Epithelial cell of esophagus (primary cell): ENCODE measurements around the gene ITGB2.

Experiments used
- DNase-seq: peaks from one replicate; pipeline ENCODE4 v3.0.0; 2010; ENCODE audit warnings: low read depth
- H3K4me3 ChIP-seq: 2 replicates; pipeline ENCODE4 v1.5.1; 2011; ENCODE audit warnings: mild to moderate bottlenecking, low read length, control low read depth
- CTCF ChIP-seq: IDR thresholded peaks from 2 replicates; pipeline ENCODE4 v1.5.1; 2011; ENCODE audit warnings: low read depth, mild to moderate bottlenecking, low read length, control low read depth, inconsistent platforms; ENCODE audit not compliant: insufficient read depth; ENCODE audit errors: missing control alignments

ITGB2 gene

GRCh38 chr21:44953628-44954021, 32.9 kb upstream of the ITGB2 start:
- no peak for TF ChIP-seq CTCF
- no peak overlapping the region for H3K4me3 ChIP-seq
- DNase-seq: no peak

GRCh38 chr21:44952929-44953627, 32.4 kb upstream of the ITGB2 start:
- no peak for TF ChIP-seq CTCF
- DNase-seq: no peak
- H3K4me3 ChIP-seq: no peak overlapping the region

- TF ChIP-seq CTCF: no peak
- DNase-seq: no peak
- H3K4me3 ChIP-seq: no peak overlapping the region
These were observed 31.6 kb upstream of the ITGB2 start for GRCh38 chr21:44952116-44952928.

- H3K4me3 ChIP-seq: no peak overlapping the region
- TF ChIP-seq CTCF: no peak
- DNase-seq: no peak
These were observed 30.7 kb upstream of the ITGB2 start for GRCh38 chr21:44951186-44951915.

GRCh38 chr21:44950351-44950750, 29.7 kb upstream of the ITGB2 start:
- no peak for DNase-seq
- no peak overlapping the region for H3K4me3 ChIP-seq
- TF ChIP-seq CTCF: no peak

GRCh38 chr21:44949779-44950198, 29.1 kb upstream of the ITGB2 start:
- DNase-seq: peak; percentile 79
- no peak overlapping the region for H3K4me3 ChIP-seq
- peak; percentile 90 for TF ChIP-seq CTCF
